ENCODE data around the gene PDZK1IP1. TPM values are rescaled to one million over a fixed set of nuclear protein-coding genes. Genes with fewer than 3 reads are reported as not detected.

Gene PDZK1IP1
- total RNA-seq, 2 donors from 2014 or later = 3.1 to 10.6 TPM

DNA sequence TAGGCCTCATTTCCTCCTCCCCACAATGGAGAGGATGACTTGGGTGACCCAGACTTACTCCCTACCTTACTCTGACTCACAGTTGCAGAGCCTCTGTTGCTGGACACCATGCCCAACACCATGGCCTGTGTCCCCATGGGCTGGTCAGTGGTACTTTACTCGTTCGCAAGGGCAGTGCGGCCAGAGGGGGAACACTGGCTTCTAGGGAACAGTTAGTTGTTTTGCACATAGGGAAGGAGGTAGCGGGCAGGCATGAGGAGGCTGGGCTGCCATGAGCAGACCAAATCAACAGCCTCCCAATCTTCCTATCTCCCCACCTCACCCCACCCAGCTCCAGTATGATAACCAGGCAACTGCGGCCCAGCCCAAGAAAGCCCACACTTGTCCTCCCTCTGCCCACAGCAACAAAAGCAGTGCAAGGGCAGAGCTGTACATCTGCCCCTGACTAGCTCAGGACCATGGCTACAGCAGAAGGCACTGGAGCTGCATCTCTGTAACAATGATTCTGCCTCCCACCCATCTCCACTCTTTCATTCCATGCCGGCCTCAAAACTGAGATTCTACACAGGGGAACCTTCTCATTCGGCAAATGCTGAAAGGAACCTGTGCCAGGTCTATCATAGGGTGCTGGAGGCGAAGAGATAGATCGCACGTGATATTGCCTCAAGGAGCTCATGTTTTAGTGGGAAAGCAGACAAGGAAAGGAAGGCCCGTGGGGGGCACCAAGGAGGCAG, 23.6 kb upstream of the PDZK1IP1 start:
- Histone ChIP-seq H3K4me1 (peaks cover 0 to 16% of the 10 kb centered on the region in 2 donors), H3K27ac (no peak overlapping the region), H3K36me3 (no peaks in the 10 kb centered on the region), H3K27me3 (no peaks in the 10 kb centered on the region), H3K9me3 (no peaks in the 10 kb centered on the region), H3K4me3 (no peak overlapping the region)
- TF ChIP-seq, protein P1, sequence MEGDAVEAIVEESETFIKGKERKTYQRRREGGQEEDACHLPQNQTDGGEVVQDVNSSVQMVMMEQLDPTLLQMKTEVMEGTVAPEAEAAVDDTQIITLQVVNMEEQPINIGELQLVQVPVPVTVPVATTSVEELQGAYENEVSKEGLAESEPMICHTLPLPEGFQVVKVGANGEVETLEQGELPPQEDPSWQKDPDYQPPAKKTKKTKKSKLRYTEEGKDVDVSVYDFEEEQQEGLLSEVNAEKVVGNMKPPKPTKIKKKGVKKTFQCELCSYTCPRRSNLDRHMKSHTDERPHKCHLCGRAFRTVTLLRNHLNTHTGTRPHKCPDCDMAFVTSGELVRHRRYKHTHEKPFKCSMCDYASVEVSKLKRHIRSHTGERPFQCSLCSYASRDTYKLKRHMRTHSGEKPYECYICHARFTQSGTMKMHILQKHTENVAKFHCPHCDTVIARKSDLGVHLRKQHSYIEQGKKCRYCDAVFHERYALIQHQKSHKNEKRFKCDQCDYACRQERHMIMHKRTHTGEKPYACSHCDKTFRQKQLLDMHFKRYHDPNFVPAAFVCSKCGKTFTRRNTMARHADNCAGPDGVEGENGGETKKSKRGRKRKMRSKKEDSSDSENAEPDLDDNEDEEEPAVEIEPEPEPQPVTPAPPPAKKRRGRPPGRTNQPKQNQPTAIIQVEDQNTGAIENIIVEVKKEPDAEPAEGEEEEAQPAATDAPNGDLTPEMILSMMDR (IDR thresholded peaks at IDR 0.05) = no peak
- DNase-seq (ENCODE audit: low spot score) = no peak

DNA sequence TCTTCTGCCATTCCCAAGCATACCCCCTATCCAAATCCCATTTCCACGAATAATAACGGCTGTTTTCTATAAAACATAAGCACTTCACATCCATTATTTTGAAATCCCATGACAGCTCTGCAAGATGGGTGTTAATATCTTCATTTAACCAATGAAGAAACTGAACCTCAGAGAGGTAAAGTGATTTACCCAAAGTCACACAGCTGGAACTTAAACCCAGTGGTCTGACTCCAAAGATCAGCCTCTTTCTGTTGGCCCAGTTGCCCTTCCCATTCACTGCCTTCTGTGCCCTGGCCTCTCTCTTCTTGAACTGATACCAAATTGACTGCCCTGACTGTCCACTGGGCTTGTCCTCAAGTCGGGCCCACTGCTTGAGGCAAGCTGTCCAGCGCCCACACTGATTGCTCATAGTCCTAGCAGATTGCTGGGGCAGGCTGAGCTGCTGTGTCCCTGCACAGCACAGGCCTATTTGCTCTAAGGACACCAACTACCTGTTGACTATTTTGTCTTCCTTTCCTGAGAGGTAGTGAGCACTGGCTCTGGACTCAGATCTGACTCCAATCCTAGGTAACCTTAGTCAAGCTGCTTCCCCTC, 22.9 kb upstream of the PDZK1IP1 start:
- Histone ChIP-seq H3K4me1 (peaks cover 0 to 16% of the 10 kb centered on the region in 2 donors), H3K36me3 (no peaks in the 10 kb centered on the region), H3K27me3 (no peaks in the 10 kb centered on the region), H3K4me3 (no peak overlapping the region), H3K27ac (peak overlapping the region in 1 of 2 donors; percentile 24), H3K9me3 (no peaks in the 10 kb centered on the region)
- DNase-seq (ENCODE audit: low spot score) = no peak
- TF ChIP-seq, protein P1 (IDR thresholded peaks at IDR 0.05) = no peak

DNA sequence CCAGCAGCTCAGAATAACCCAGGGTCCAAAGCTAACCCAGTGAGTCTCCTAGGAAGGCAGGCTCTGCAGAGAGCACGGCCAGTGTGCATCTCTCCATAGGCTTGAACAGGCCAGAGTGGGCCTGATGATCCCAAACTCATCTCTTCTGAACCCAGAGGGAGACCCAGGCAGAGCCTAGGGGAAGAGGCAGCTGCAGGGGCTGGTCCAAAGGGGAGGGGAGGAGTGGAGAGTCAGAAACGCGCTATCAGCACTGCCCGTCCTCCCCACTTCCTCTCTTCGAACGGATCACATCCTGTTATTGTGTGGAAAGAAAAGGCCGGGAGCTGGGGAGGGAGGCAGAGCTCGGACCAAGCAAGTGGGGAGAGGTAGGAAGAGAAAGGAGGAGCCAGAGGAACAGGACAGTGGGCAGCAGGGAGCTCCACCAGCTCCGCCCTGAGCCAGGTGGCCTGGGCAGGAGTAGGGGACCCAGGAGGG, 22.0 kb upstream of the PDZK1IP1 start:
- H3K4me1 ChIP-seq = peaks cover 0 to 16% of the 10 kb centered on the region in 2 donors
- no peak for DNase-seq (ENCODE audit: low spot score)
- no peaks in the 10 kb centered on the region for H3K36me3 ChIP-seq
- H3K27me3 ChIP-seq = no peaks in the 10 kb centered on the region
- TF ChIP-seq, protein P1 (IDR thresholded peaks at IDR 0.05) = no peak
- H3K9me3 ChIP-seq = no peaks in the 10 kb centered on the region
- H3K4me3 ChIP-seq = no peak overlapping the region
- H3K27ac ChIP-seq = peak overlapping the region; percentile 21 to 24

DNA sequence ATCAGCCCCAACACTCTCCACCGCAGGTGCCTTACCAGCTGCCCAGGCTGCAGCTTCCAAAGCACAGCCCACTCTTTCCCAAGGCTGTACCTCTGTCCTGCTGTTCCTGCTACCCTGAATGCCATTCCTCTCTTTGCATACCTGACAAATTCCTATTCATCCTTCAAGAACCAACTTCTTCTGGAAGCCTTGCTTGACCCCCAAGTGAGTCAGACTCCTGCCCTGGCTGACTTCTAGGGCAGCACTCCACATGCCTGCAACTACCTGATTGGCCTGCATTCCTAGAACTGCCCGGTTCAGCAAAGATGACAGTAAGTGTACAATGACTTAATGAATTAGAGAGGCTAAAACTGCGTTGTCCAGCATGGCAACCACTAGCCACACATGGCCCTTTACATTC, 20.8 kb upstream of the PDZK1IP1 start:
- TF ChIP-seq, protein P1 (IDR thresholded peaks at IDR 0.05) = no peak
- H3K27me3 ChIP-seq = no peaks in the 10 kb centered on the region
- DNase-seq (ENCODE audit: low spot score) = no peak
- H3K9me3 ChIP-seq = no peaks in the 10 kb centered on the region
- no peaks in the 10 kb centered on the region for H3K36me3 ChIP-seq
- H3K27ac ChIP-seq = no peak overlapping the region
- peaks cover 0 to 16% of the 10 kb centered on the region in 2 donors for H3K4me1 ChIP-seq
- no peak overlapping the region for H3K4me3 ChIP-seq

DNA sequence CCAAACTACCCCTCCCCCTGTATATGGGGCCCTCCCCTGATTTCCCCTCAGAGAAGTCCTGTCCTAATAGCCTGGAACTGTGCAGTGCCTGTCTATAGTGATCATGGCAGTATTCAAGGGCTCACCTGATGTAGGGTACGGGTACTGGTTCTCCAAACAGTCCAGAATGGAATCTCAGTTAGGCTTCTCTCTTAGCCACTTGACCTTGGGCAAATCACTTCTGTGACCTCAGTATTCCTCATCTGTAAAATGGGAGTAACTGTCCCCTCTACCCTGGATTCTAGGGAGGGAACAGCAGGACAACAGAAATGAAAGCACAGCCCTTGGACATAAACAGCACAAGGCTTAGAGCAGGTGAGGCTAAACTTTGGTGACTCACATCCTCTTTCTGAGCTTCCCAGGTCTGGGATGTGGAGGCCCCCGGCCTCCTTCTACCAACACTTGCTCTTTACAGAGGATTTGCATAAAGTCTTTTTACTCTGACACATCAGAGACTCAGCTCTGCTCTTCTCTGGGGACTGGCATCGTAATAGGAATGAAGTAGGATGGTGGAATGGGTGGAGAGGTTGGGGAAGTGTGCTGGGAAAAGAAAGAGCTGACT, 20.0 kb upstream of the PDZK1IP1 start:
- Histone ChIP-seq H3K27ac (no peak overlapping the region), H3K4me3 (no peak overlapping the region), H3K36me3 (no peaks in the 10 kb centered on the region), H3K4me1 (peaks cover 0 to 16% of the 10 kb centered on the region in 2 donors), H3K9me3 (no peaks in the 10 kb centered on the region), H3K27me3 (no peaks in the 10 kb centered on the region)
- no peak for DNase-seq (ENCODE audit: low spot score)
- TF ChIP-seq, protein P1 (IDR thresholded peaks at IDR 0.05) = no peak
